Posterior vena cava (tissue), 2 donors: ENCODE results near the gene IGF1R. TPM values are rescaled to one million over a fixed set of nuclear protein-coding genes. Genes with fewer than 3 reads are reported as not detected.
"Not testable (repeated sequence)": the region's sequence is repeated elsewhere in the genome, so short reads cannot be mapped to it uniquely, and the experiment has no call there.

Source experiments
- DNase-seq: peaks from one replicate; pipeline ENCODE4 v3.0.0-alpha.2; 2020; ENCODE audit warnings: low spot score
- intact Hi-C, 2 donors: fragments of 100-400 bp; cut with DNase I; formaldehyde crosslinking; loops; one replicate each; pipeline versions ENCODE4 v1.14.1 to v1.14.2; 2022 to 2023
- long read RNA-seq, 2 donors: library from polyadenylated mRNA; unstranded; transcript quantifications; one replicate each; pipeline ENCODE4 v2.0.0, GENCODE V29; 2020 to 2021
- total RNA-seq, 2 donors: library from RNA; stranded (reverse); fragmentation: NEBNext Ultra II Directional; extraction: Animal tissue kit (Norgen Biotek cat#: 25700); gene quantifications; one replicate each; pipeline ENCODE4 v1.2.1, GENCODE V29; 2021
- donor health status: DM: yes; HTN: yes; CAD: no.
- donor health status: DM: yes; HTN: yes; CAD: no.

The IGF1R gene
- 10 to 100 TPM; 30.7 to 50.1 TPM for total RNA-seq
- long read RNA-seq, donor 1, full-length matches to known transcripts, result 2 of 29 reads
- long read RNA-seq, donor 1, partial matches to known transcripts, result 4 of 29 reads
- long read RNA-seq, donor 1, other reads (novel, unspliced or antisense), result 23 of 29 reads
- long read RNA-seq, donor 2, partial matches to known transcripts, result 2 of 20 reads
- long read RNA-seq, donor 2, other reads (novel, unspliced or antisense), result 18 of 20 reads

- peak; percentile 96 for DNase-seq
- intact Hi-C loops, result loop anchor here in 1 of 2 donors (10.0 kb wide), 1 partner anchor 417 kb away; no protein-coding TSS in a partner anchor
These were observed at the start of gene IGF1R for GRCh38 chr15:98647774-98648653. TSS of gene IGF1R (plus strand) at chr15:98648539. CDS start at chr15:98649582, 1,043 bp downstream.

- no peak for DNase-seq
- intact Hi-C loops, result no loop called here
These were observed 48.2 kb upstream of the IGF1R start for GRCh38 chr15:98599909-98600691.

GRCh38 chr15:98604983-98605382, 43.4 kb upstream of the IGF1R start:
- no peak for DNase-seq

GRCh38 chr15:98609144-98609852, 39.0 kb upstream of the IGF1R start:
- no peak for DNase-seq
- intact Hi-C loops, result no loop called here

More at GRCh38 chr15:98604983-98605382, 43.4 kb upstream of the IGF1R start:
- intact Hi-C loops, result no loop called here

- no peak for DNase-seq
- intact Hi-C loops, result no loop called here
These were observed 37.3 kb upstream of the IGF1R start for GRCh38 chr15:98610991-98611390.

GRCh38 chr15:98611808-98612207, 36.5 kb upstream of the IGF1R start:
- no peak for DNase-seq
- intact Hi-C loops, result no loop called here

GRCh38 chr15:98612490-98613110, 35.7 kb upstream of the IGF1R start:
- intact Hi-C loops, result no loop called here
- no peak for DNase-seq

GRCh38 chr15:98614681-98615080, 33.7 kb upstream of the IGF1R start:
- no peak for DNase-seq

GRCh38 chr15:98616397-98616796, 31.9 kb upstream of the IGF1R start:
- intact Hi-C loops, result no loop called here
- no peak for DNase-seq

More at GRCh38 chr15:98614681-98615080, 33.7 kb upstream of the IGF1R start:
- intact Hi-C loops, result no loop called here

GRCh38 chr15:98617328-98617980, 30.9 kb upstream of the IGF1R start:
- intact Hi-C loops, result no loop called here
- no peak for DNase-seq

- DNase-seq, intact Hi-C loops: not testable (repeated sequence)
These were observed 29.8 kb upstream of the IGF1R start for GRCh38 chr15:98618576-98618975.

GRCh38 chr15:98620020-98620419, 28.3 kb upstream of the IGF1R start:
- DNase-seq, result no peak
- intact Hi-C loops, result no loop called here

- intact Hi-C loops, result no loop called here
- DNase-seq, result no peak
These were observed 27.3 kb upstream of the IGF1R start for GRCh38 chr15:98621021-98621420.

- intact Hi-C loops, result no loop called here
- no peak for DNase-seq
These were observed 22.7 kb upstream of the IGF1R start for GRCh38 chr15:98625614-98626013.

GRCh38 chr15:98626153-98626552, 22.2 kb upstream of the IGF1R start:
- no peak for DNase-seq
- intact Hi-C loops, result no loop called here

GRCh38 chr15:98628216-98628615, 20.1 kb upstream of the IGF1R start:
- DNase-seq, result no peak
- intact Hi-C loops, result no loop called here

- intact Hi-C loops, result no loop called here
- DNase-seq, result no peak
These were observed 12.5 kb upstream of the IGF1R start for GRCh38 chr15:98635848-98636247.

- intact Hi-C loops, result loop anchor here in 1 of 2 donors (10.0 kb wide), 1 partner anchor 422 kb away; no protein-coding TSS in a partner anchor
- DNase-seq, result no peak
These were observed 5.2 kb upstream of the IGF1R start for GRCh38 chr15:98643115-98643514.
